Colonic mucosa (tissue), 4 donors: Measurements from ENCODE around the gene TMEM100. TPM values are rescaled to one million over a fixed set of nuclear protein-coding genes. Genes with fewer than 3 reads are reported as not detected.

Source experiments
- DNase-seq: peaks from one replicate; pipeline ENCODE4 v3.0.0-alpha.2; 2020
- H3K27ac ChIP-seq: fragments of 200-600 bp; one replicate; pipeline ENCODE4 v1.8.0; 2021
- H3K27me3 ChIP-seq: fragments of 200-600 bp; one replicate; pipeline ENCODE4 v1.8.0; 2021
- H3K36me3 ChIP-seq: fragments of 200-600 bp; one replicate; pipeline ENCODE4 v1.8.0; 2021
- H3K4me1 ChIP-seq: fragments of 200-600 bp; one replicate; pipeline ENCODE4 v1.8.0; 2021; ENCODE audit warnings: mild to moderate bottlenecking
- H3K4me3 ChIP-seq: fragments of 200-600 bp; one replicate; pipeline ENCODE4 v1.8.0; 2021
- H3K9ac ChIP-seq, 2 donors: one replicate each; pipeline ENCODE4 v1.7.0; 2013; ENCODE audit warnings: control low read depth in 2 of 2, low read depth in 2 of 2, low read length in 2 of 2
- H3K9me3 ChIP-seq: fragments of 200-600 bp; one replicate; pipeline ENCODE4 v1.8.0; 2021
- intact Hi-C: fragments of 100-400 bp; cut with DNase I; formaldehyde crosslinking; loops from one replicate; pipeline ENCODE4 v1.14.1; 2022
- total RNA-seq, 2 donors: library from RNA; stranded (reverse); fragmentation: NEBNext Ultra II Directional in 1 of 2; extraction: Animal tissue kit (Norgen Biotek cat#: 25700) in 1 of 2; gene quantifications; one replicate each; pipeline ENCODE4 v1.2.1, GENCODE V29; 2021
- TF ChIP-seq, protein P1 (sequence below): fragments of 200-600 bp; IDR thresholded peaks from one replicate; pipeline ENCODE4 v1.8.0; 2022; ENCODE audit warnings: antibody characterized with exemption, mild to moderate bottlenecking
- donor health status: healthy.
- donor health status: DM: no; HTN: no; CAD: no.
- donor health status: DM: no; HTN: no; CAD: no.

The TMEM100 gene
- total RNA-seq, 2 donors from 2014 or later, result 2.8 to 7.1 TPM

DNA sequence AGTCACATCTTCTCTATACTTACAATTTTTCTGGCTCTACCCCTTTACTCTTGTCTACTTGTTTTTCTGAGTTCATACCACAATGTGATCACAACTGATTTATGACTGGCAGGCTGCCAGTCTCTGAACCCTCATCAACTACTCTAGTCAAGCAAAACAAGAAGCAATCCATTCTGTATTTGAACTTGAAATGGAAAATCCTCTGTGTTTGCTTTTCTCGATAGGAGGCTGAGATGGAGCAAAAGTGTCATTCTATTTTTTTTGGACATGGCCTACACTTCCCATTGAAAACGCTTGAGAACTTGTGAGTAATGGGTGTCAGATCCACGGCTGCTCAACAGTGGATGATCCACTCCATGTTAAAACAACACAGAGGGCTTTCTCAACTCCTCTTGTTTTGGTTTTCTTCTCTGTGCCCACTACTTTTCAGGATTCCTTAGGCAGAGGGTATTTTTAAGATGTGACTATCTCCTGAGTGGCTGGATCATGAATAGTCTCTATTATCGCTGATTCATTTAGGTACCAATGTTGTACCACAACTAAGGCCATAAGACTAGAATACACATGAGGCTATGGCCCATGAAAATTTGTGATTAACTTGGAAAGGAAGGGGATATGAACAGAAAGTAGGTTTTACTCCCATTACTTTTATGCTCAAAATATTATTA, 11.7 kb downstream of the TMEM100 start:
- H3K36me3 ChIP-seq, result no peaks in the 10 kb centered on the region
- no peak overlapping the region for H3K27ac ChIP-seq
- no peak overlapping the region for H3K9ac ChIP-seq
- TF ChIP-seq, protein P1, sequence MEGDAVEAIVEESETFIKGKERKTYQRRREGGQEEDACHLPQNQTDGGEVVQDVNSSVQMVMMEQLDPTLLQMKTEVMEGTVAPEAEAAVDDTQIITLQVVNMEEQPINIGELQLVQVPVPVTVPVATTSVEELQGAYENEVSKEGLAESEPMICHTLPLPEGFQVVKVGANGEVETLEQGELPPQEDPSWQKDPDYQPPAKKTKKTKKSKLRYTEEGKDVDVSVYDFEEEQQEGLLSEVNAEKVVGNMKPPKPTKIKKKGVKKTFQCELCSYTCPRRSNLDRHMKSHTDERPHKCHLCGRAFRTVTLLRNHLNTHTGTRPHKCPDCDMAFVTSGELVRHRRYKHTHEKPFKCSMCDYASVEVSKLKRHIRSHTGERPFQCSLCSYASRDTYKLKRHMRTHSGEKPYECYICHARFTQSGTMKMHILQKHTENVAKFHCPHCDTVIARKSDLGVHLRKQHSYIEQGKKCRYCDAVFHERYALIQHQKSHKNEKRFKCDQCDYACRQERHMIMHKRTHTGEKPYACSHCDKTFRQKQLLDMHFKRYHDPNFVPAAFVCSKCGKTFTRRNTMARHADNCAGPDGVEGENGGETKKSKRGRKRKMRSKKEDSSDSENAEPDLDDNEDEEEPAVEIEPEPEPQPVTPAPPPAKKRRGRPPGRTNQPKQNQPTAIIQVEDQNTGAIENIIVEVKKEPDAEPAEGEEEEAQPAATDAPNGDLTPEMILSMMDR, result no peak
- H3K4me1 ChIP-seq, result no peaks in the 10 kb centered on the region
- H3K9me3 ChIP-seq, result no peaks in the 10 kb centered on the region
- intact Hi-C loops, result no loop called here
- no peaks in the 10 kb centered on the region for H3K27me3 ChIP-seq
- DNase-seq, result no peak
- H3K4me3 ChIP-seq, result no peak overlapping the region

DNA sequence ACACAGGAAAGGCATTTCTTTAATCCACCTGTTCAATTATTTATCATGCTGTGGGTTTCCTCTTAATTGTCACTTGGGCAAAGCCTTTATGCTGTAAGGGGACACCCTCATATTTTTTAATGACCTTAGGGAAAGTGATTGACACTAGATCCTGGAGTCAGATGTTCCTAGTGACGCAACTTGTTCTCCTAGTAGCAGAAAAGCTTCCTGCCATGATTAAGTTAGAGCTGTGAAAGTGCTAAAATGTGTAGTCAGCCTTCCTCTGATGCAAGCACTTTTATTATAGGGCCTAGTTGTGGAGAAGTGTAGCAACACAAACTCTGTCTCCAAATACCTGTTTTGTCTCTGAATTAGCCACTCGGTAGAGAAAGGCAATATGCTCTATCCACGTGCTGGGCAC, 12.3 kb downstream of the TMEM100 start:
- H3K9me3 ChIP-seq, result no peaks in the 10 kb centered on the region
- no peak overlapping the region for H3K27ac ChIP-seq
- H3K9ac ChIP-seq, result no peak overlapping the region
- H3K4me1 ChIP-seq, result no peaks in the 10 kb centered on the region
- TF ChIP-seq, protein P1, result no peak
- H3K4me3 ChIP-seq, result no peak overlapping the region
- DNase-seq, result no peak
- no peaks in the 10 kb centered on the region for H3K36me3 ChIP-seq
- H3K27me3 ChIP-seq, result no peaks in the 10 kb centered on the region
- intact Hi-C loops, result no loop called here

DNA sequence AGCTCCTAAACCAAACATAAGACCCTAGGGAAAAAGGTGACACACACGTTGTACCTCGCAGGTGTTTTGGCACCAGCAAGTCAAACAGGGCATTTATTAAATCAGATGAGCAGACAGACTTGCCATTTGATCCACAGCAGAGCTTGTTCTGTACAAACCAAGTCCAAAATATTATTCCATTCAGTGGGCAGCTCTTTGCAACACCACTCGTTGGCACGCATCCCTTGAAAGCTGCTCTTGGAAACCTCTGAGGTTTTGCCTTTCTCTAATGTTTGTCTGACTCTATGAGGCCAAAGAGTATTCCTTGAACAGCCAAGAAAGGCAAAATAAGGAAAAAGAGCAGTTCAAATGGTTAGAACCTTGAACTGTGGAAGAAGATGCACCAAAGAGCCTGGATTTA, 12.7 kb downstream of the TMEM100 start:
- no peaks in the 10 kb centered on the region for H3K27me3 ChIP-seq
- H3K4me3 ChIP-seq, result no peak overlapping the region
- H3K27ac ChIP-seq, result no peak overlapping the region
- no peaks in the 10 kb centered on the region for H3K4me1 ChIP-seq
- intact Hi-C loops, result no loop called here
- TF ChIP-seq, protein P1, result no peak
- no peak for DNase-seq
- H3K9me3 ChIP-seq, result no peaks in the 10 kb centered on the region
- no peak overlapping the region for H3K9ac ChIP-seq
- H3K36me3 ChIP-seq, result no peaks in the 10 kb centered on the region

DNA sequence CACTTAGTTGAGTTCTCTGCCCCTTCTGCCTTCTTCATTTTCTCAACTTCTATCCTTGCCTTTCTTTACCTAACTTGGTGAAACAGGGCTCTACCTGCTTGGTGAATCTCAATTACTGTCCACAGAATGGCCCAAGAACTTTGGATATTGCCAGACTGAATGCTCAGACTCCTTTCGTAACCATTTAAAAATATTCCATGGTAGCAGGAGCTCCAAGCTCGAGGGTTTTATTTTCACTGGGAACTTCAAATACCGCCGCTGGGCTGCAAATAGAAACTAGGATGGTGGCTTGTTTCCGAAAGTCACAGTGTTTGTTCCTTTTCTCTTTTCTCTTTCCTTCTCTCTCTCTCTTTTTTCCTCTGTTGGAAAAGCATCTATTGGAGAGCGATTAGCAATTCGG, 13.2 kb downstream of the TMEM100 start:
- H3K27me3 ChIP-seq, result no peaks in the 10 kb centered on the region
- no peak overlapping the region for H3K4me3 ChIP-seq
- intact Hi-C loops, result no loop called here
- no peak overlapping the region for H3K27ac ChIP-seq
- TF ChIP-seq, protein P1, result no peak
- H3K36me3 ChIP-seq, result no peaks in the 10 kb centered on the region
- H3K4me1 ChIP-seq, result no peaks in the 10 kb centered on the region
- DNase-seq, result no peak
- no peak overlapping the region for H3K9ac ChIP-seq
- H3K9me3 ChIP-seq, result no peaks in the 10 kb centered on the region

DNA sequence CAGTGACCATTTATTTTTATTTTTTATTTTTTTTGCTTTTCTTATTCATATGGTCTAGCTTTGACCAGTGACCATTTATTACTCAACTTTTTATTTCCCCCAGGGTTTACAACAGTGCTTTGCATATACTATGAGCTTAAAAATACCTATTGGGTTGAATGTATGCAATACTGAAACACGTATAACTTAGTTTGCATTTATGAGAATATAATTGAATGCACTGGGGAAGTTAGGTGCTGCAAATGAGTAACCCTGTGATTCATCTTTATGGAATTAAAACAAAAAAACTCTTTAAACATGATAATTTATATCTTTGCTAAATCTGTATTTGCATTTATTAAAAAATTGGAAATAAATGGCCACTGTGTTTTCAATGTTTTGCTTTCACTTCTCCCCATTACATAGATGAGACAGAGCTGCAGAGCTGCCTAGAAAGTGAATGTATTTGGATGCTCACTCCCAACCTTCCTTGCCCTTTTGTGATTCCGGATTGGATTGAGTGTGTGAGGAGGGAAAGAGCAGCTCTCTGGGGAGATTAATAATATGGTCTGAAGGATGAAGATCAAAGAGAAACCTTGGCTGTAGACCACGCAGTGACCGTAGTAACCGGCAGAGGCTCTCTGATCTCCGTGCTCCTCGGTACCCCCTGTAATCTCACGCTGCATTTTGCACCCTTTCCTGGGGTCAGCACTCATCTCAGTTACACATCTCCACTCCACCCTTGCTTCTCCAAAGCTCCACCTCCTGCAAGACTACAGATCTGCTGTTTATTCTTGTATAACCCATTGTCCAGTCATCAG, 14.3 kb downstream of the TMEM100 start:
- Histone ChIP-seq H3K4me1 (no peaks in the 10 kb centered on the region), H3K9ac (no peak overlapping the region), H3K4me3 (no peak overlapping the region), H3K27ac (no peak overlapping the region), H3K27me3 (no peaks in the 10 kb centered on the region), H3K36me3 (no peaks in the 10 kb centered on the region), H3K9me3 (no peaks in the 10 kb centered on the region)
- TF ChIP-seq, protein P1, result no peak
- intact Hi-C loops, result no loop called here
- no peak for DNase-seq
